GM18870 (cell line): ENCODE results near the gene HEBP2.

ENCODE experiments used
- ATAC-seq: cut with Tn5 transposase; IDR thresholded peaks from one replicate; pipeline ENCODE4 v1.9.1; 2021; ENCODE audit warnings: moderate library complexity; ENCODE audit not compliant: unreplicated experiment

Gene HEBP2

GRCh38 chr6:138397128-138398122, 6.6 kb upstream of the HEBP2 start:
- no peak for ATAC-seq

GRCh38 chr6:138400326-138400725, 3.7 kb upstream of the HEBP2 start:
- ATAC-seq = no peak

- no peak for ATAC-seq
Observed at GRCh38 chr6:138401960-138402837, 1.8 kb upstream of the HEBP2 start.

GRCh38 chr6:138402838-138403187, 1.2 kb upstream of the HEBP2 start:
- ATAC-seq = no peak

- no peak for ATAC-seq
Observed at GRCh38 chr6:138403324-138403800, 661 bp upstream of the HEBP2 start.

- ATAC-seq = no peak
Observed at GRCh38 chr6:138404666-138405337, 779 bp downstream of the HEBP2 start.

GRCh38 chr6:138405816-138406413, 1.9 kb downstream of the HEBP2 start:
- no peak for ATAC-seq

GRCh38 chr6:138406443-138406842, 2.4 kb downstream of the HEBP2 start:
- no peak for ATAC-seq

- no peak for ATAC-seq
Observed at GRCh38 chr6:138410048-138410735, 6.2 kb downstream of the HEBP2 start.

GRCh38 chr6:138410972-138411880, 7.2 kb downstream of the HEBP2 start:
- peak; percentile 79 for ATAC-seq

- no peak for ATAC-seq
Observed at GRCh38 chr6:138415125-138415524, 11.1 kb downstream of the HEBP2 start.

GRCh38 chr6:138416206-138416605, 12.2 kb downstream of the HEBP2 start:
- no peak for ATAC-seq

GRCh38 chr6:138417493-138418117, 13.6 kb downstream of the HEBP2 start:
- ATAC-seq = no peak

- ATAC-seq = no peak
Observed at GRCh38 chr6:138418118-138418742, 14.2 kb downstream of the HEBP2 start.

GRCh38 chr6:138419766-138420165, 15.7 kb downstream of the HEBP2 start:
- no peak for ATAC-seq

GRCh38 chr6:138420356-138420755, 16.3 kb downstream of the HEBP2 start:
- ATAC-seq = no peak

- no peak for ATAC-seq
Observed at GRCh38 chr6:138421089-138421488, 17.1 kb downstream of the HEBP2 start.

GRCh38 chr6:138421608-138422007, 17.6 kb downstream of the HEBP2 start:
- ATAC-seq = no peak
